GM19351 (cell line): ENCODE measurements around the gene PKHD1.

Source experiments
- ATAC-seq: cut with Tn5 transposase; IDR thresholded peaks from one replicate; pipeline ENCODE4 v1.9.1; 2021; ENCODE audit warnings: mild to moderate bottlenecking, moderate library complexity; ENCODE audit not compliant: unreplicated experiment

Gene PKHD1

GRCh38 chr6:51570168-51570921 lies 517.1 kb downstream of the PKHD1 start:
- no peak for ATAC-seq

GRCh38 chr6:51569594-51569993 lies 517.8 kb downstream of the PKHD1 start:
- no peak for ATAC-seq

GRCh38 chr6:51568771-51569170 lies 518.6 kb downstream of the PKHD1 start:
- ATAC-seq, result no peak

- ATAC-seq, result no peak
Measured at GRCh38 chr6:51565472-51565871, 521.9 kb downstream of the PKHD1 start.
